Measurements from ENCODE around the gene WWOX.

Gene WWOX

DNA sequence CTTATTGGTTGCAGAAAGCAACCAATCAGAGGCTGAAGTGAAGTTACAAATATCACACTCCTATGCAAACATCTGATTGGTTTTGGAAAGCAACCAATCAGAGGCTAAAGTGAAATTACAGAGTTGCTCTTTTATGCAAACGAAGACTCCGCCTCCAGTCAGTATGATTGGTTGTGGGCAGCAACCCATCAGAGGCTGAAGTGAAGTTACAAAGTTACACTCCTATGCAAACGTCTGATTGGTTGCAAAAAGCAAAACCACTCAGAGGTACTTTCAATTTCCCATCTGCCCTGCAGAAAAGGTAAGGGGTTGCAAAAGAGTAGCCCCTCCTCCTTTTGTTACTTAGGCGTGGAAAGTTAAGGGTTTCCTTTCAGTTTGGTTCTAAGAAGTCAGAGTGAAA is 803.8 kb downstream of the WWOX start:
- WGBS (ENCODE audit: extremely low coverage, insufficient coverage, insufficient read length): no CpG with 5 or more reads among the region's 4 CpGs
- no peak overlapping the region for H3K4ac ChIP-seq (ENCODE audit: low read depth, low read length)
- H2BK5ac ChIP-seq (ENCODE audit: low read depth, low read length, poor library complexity): no peak overlapping the region
- no peak overlapping the region for H2AFZ ChIP-seq (ENCODE audit: insufficient read depth, low read length, poor library complexity)
- H2BK12ac ChIP-seq (ENCODE audit: low read length): no peak overlapping the region
- H3K79me1 ChIP-seq (ENCODE audit: low read length): no peaks in the 10 kb centered on the region
- H3K9ac ChIP-seq (ENCODE audit: low read length): no peak overlapping the region
- H3K9me3 ChIP-seq (ENCODE audit: insufficient read depth, low read depth, low read length): no peaks in the 10 kb centered on the region
- H2BK120ac ChIP-seq (ENCODE audit: insufficient read depth, low read length, poor library complexity): no peak overlapping the region
- no peaks in the 10 kb centered on the region for H3K79me2 ChIP-seq (ENCODE audit: control insufficient read depth, insufficient read depth, low read length, poor library complexity)
- H4K12ac ChIP-seq (ENCODE audit: low read depth, low read length): no peak overlapping the region
- H3K14ac ChIP-seq (ENCODE audit: low read length): no peak overlapping the region
- no peak overlapping the region for H4K91ac ChIP-seq (ENCODE audit: low read depth, low read length)
- H3K36me3 ChIP-seq (ENCODE audit: control insufficient read depth in 1 of 2, insufficient read depth in 2 of 2, low read length in 2 of 2): no peaks in the 10 kb centered on the region
- H3K4me1 ChIP-seq (ENCODE audit: control insufficient read depth in 1 of 2, insufficient read depth in 2 of 2, low read length in 2 of 2): no peaks in the 10 kb centered on the region
- H2AK5ac ChIP-seq (ENCODE audit: low read length): no peak overlapping the region
- no peak overlapping the region for H3K18ac ChIP-seq (ENCODE audit: low read length)
- no peak overlapping the region for H3K27ac ChIP-seq (ENCODE audit: low read depth, low read length)
- no peak for DNase-seq
- no peak overlapping the region for H3K4me3 ChIP-seq (ENCODE audit: low read depth, low read length)
- no peak overlapping the region for H4K8ac ChIP-seq (ENCODE audit: low read depth, low read length)
- no peak overlapping the region for H3K4me2 ChIP-seq (ENCODE audit: low read length)
- H3K23ac ChIP-seq (ENCODE audit: low read length): no peak overlapping the region
- no peaks in the 10 kb centered on the region for H3K27me3 ChIP-seq (ENCODE audit: insufficient read depth, low read length)

DNA sequence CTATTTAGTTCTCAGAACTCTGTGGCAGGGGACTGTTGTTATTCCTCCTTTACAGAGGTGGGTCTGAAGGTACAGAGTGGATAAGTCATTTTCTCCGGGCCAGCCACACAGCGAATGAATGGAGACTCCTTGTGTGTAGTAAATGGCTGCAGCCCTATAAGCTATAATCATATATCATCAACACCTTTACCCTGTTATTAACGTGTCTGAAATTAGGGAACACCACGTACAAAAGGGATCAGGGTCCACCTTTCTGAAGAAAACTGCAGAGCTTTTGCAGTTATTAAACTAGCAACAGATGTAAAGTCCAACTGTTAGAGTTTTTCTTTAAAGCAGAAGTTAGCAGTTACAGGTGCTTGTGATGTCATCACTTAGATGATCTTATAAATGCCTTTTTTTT is 804.4 kb downstream of the WWOX start:
- H3K23ac ChIP-seq (ENCODE audit: low read length): no peak overlapping the region
- no peak overlapping the region for H2BK5ac ChIP-seq (ENCODE audit: low read depth, low read length, poor library complexity)

DNA sequence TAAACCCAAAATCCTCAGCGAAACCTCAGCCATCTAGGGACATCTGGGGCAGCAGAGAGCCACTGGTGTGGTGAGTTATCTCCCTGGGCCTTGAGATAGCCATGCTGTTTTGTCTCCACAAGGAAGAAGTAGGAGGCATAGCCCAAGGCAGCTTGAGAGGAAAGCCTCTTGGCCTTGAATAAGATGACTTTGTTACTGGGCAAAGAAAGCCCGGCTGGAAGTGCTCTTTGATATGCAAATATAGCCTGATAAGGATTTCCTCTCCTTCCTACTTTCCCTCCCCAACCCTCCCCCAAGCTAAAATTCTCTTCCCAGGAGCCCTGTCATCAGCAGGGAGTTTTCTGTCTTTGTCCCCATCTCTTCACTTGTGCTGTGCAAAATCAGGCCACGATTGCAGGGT is 806.7 kb downstream of the WWOX start:
- DNase-seq: no peak
- H2AK5ac ChIP-seq (ENCODE audit: low read length): no peak overlapping the region
- no peak overlapping the region for H2AFZ ChIP-seq (ENCODE audit: insufficient read depth, low read length, poor library complexity)
- H2BK12ac ChIP-seq (ENCODE audit: low read length): no peak overlapping the region
- H3K36me3 ChIP-seq (ENCODE audit: control insufficient read depth in 1 of 2, insufficient read depth in 2 of 2, low read length in 2 of 2): no peaks in the 10 kb centered on the region
- no peak overlapping the region for H4K12ac ChIP-seq (ENCODE audit: low read depth, low read length)
- H3K4ac ChIP-seq (ENCODE audit: low read depth, low read length): no peak overlapping the region
- H2BK5ac ChIP-seq (ENCODE audit: low read depth, low read length, poor library complexity): no peak overlapping the region
- no peak overlapping the region for H3K27ac ChIP-seq (ENCODE audit: low read depth, low read length)
- no peaks in the 10 kb centered on the region for H3K9me3 ChIP-seq (ENCODE audit: insufficient read depth, low read depth, low read length)
- H4K8ac ChIP-seq (ENCODE audit: low read depth, low read length): no peak overlapping the region
- H3K23ac ChIP-seq (ENCODE audit: low read length): no peak overlapping the region
- no peak overlapping the region for H3K9ac ChIP-seq (ENCODE audit: low read length)
- H2BK120ac ChIP-seq (ENCODE audit: insufficient read depth, low read length, poor library complexity): no peak overlapping the region
- H3K4me3 ChIP-seq (ENCODE audit: low read depth, low read length): no peak overlapping the region
- H4K91ac ChIP-seq (ENCODE audit: low read depth, low read length): no peak overlapping the region
- H3K27me3 ChIP-seq (ENCODE audit: insufficient read depth, low read length): no peaks in the 10 kb centered on the region
- no CpG with 5 or more reads among the region's 3 CpGs for WGBS (ENCODE audit: extremely low coverage, insufficient coverage, insufficient read length)
- no peak overlapping the region for H3K14ac ChIP-seq (ENCODE audit: low read length)
- H3K18ac ChIP-seq (ENCODE audit: low read length): no peak overlapping the region
- no peak overlapping the region for H3K4me2 ChIP-seq (ENCODE audit: low read length)
- H3K79me1 ChIP-seq (ENCODE audit: low read length): no peaks in the 10 kb centered on the region
- no peaks in the 10 kb centered on the region for H3K4me1 ChIP-seq (ENCODE audit: control insufficient read depth in 1 of 2, insufficient read depth in 2 of 2, low read length in 2 of 2)
- no peaks in the 10 kb centered on the region for H3K79me2 ChIP-seq (ENCODE audit: control insufficient read depth, insufficient read depth, low read length, poor library complexity)

More for the DNA sequence above, 804.4 kb downstream of the WWOX start:
- Histone ChIP-seq H3K27me3 (ENCODE audit: insufficient read depth, low read length) (no peaks in the 10 kb centered on the region), H2AFZ (ENCODE audit: insufficient read depth, low read length, poor library complexity) (no peak overlapping the region), H3K9me3 (ENCODE audit: insufficient read depth, low read depth, low read length) (no peaks in the 10 kb centered on the region), H3K27ac (ENCODE audit: low read depth, low read length) (no peak overlapping the region), H3K4me1 (ENCODE audit: control insufficient read depth in 1 of 2, insufficient read depth in 2 of 2, low read length in 2 of 2) (no peaks in the 10 kb centered on the region), H3K9ac (ENCODE audit: low read length) (no peak overlapping the region), H2BK120ac (ENCODE audit: insufficient read depth, low read length, poor library complexity) (no peak overlapping the region), H3K4ac (ENCODE audit: low read depth, low read length) (no peak overlapping the region), H3K18ac (ENCODE audit: low read length) (no peak overlapping the region), H4K91ac (ENCODE audit: low read depth, low read length) (no peak overlapping the region), H3K14ac (ENCODE audit: low read length) (no peak overlapping the region), H3K79me1 (ENCODE audit: low read length) (no peaks in the 10 kb centered on the region), H4K12ac (ENCODE audit: low read depth, low read length) (no peak overlapping the region), H3K4me3 (ENCODE audit: low read depth, low read length) (no peak overlapping the region), H3K4me2 (ENCODE audit: low read length) (no peak overlapping the region), H3K36me3 (ENCODE audit: control insufficient read depth in 1 of 2, insufficient read depth in 2 of 2, low read length in 2 of 2) (no peaks in the 10 kb centered on the region), H2AK5ac (ENCODE audit: low read length) (no peak overlapping the region), H2BK12ac (ENCODE audit: low read length) (no peak overlapping the region), H3K79me2 (ENCODE audit: control insufficient read depth, insufficient read depth, low read length, poor library complexity) (no peaks in the 10 kb centered on the region), H4K8ac (ENCODE audit: low read depth, low read length) (no peak overlapping the region)
- no CpG with 5 or more reads among the region's 4 CpGs for WGBS (ENCODE audit: extremely low coverage, insufficient coverage, insufficient read length)
- no peak for DNase-seq

- Histone ChIP-seq H3K27me3 (ENCODE audit: insufficient read depth, low read length) (no peaks in the 10 kb centered on the region), H3K18ac (ENCODE audit: low read length) (no peak overlapping the region), H3K23ac (ENCODE audit: low read length) (no peak overlapping the region), H3K79me2 (ENCODE audit: control insufficient read depth, insufficient read depth, low read length, poor library complexity) (no peaks in the 10 kb centered on the region), H2BK120ac (ENCODE audit: insufficient read depth, low read length, poor library complexity) (no peak overlapping the region), H2AFZ (ENCODE audit: insufficient read depth, low read length, poor library complexity) (no peak overlapping the region), H3K4ac (ENCODE audit: low read depth, low read length) (no peak overlapping the region), H3K14ac (ENCODE audit: low read length) (no peak overlapping the region), H3K9ac (ENCODE audit: low read length) (no peak overlapping the region), H4K8ac (ENCODE audit: low read depth, low read length) (no peak overlapping the region), H4K91ac (ENCODE audit: low read depth, low read length) (no peak overlapping the region), H3K9me3 (ENCODE audit: insufficient read depth, low read depth, low read length) (no peaks in the 10 kb centered on the region), H3K4me3 (ENCODE audit: low read depth, low read length) (no peak overlapping the region), H3K79me1 (ENCODE audit: low read length) (no peaks in the 10 kb centered on the region), H2BK5ac (ENCODE audit: low read depth, low read length, poor library complexity) (no peak overlapping the region), H3K27ac (ENCODE audit: low read depth, low read length) (no peak overlapping the region), H2BK12ac (ENCODE audit: low read length) (no peak overlapping the region), H4K12ac (ENCODE audit: low read depth, low read length) (no peak overlapping the region), H3K4me1 (ENCODE audit: control insufficient read depth in 1 of 2, insufficient read depth in 2 of 2, low read length in 2 of 2) (no peaks in the 10 kb centered on the region), H2AK5ac (ENCODE audit: low read length) (no peak overlapping the region), H3K36me3 (ENCODE audit: control insufficient read depth in 1 of 2, insufficient read depth in 2 of 2, low read length in 2 of 2) (no peaks in the 10 kb centered on the region), H3K4me2 (ENCODE audit: low read length) (no peak overlapping the region)
- no peak for DNase-seq
- WGBS (ENCODE audit: extremely low coverage, insufficient coverage, insufficient read length): no CpG with 5 or more reads among the region's 5 CpGs
These were observed 809.8 kb downstream of the WWOX start for GRCh38 chr16:78909226-78909625.
